22Rv1 (cell line): ENCODE measurements around the gene IKZF1.

ENCODE experiments used
- CTCF ChIP-seq: fragments of 450-650 bp; IDR thresholded peaks from 2 replicates; pipeline ENCODE4 v1.5.1; 2017; ENCODE audit warnings: mild to moderate bottlenecking
- ZFX ChIP-seq: fragments of 450-650 bp; IDR thresholded peaks from 2 replicates; pipeline ENCODE4 v1.6.1; 2017; ENCODE audit warnings: antibody characterized with exemption, borderline replicate concordance

GRCh38 chr7:50368366-50368765 is 63.9 kb downstream of the IKZF1 start:
- TF ChIP-seq CTCF, result no peak
- TF ChIP-seq ZFX, result no peak
